ENCODE results near the gene AJAP1. TPM values are rescaled to one million over a fixed set of nuclear protein-coding genes. Genes with fewer than 3 reads are reported as not detected.

AJAP1 gene
- total RNA-seq, 2 donors from 2014 or later: 0.04 to 0.08 TPM

- H3K4me1 ChIP-seq: no peaks in the 10 kb centered on the region
- DNase-seq (ENCODE audit: low spot score): no peak
- H3K27me3 ChIP-seq: no peaks in the 10 kb centered on the region
- H3K36me3 ChIP-seq: no peaks in the 10 kb centered on the region
- no peaks in the 10 kb centered on the region for H3K9me3 ChIP-seq
- H3K4me3 ChIP-seq: no peak overlapping the region
- no peak for TF ChIP-seq CTCF (IDR thresholded peaks at IDR 0.05)
- H3K27ac ChIP-seq: no peak overlapping the region
Measured at GRCh38 chr1:4734219-4734618, 79.8 kb downstream of the AJAP1 start.

GRCh38 chr1:4734791-4735190 lies 80.4 kb downstream of the AJAP1 start:
- Histone ChIP-seq H3K27me3 (no peaks in the 10 kb centered on the region), H3K36me3 (no peaks in the 10 kb centered on the region), H3K9me3 (no peaks in the 10 kb centered on the region), H3K4me1 (no peaks in the 10 kb centered on the region), H3K4me3 (no peak overlapping the region), H3K27ac (no peak overlapping the region)
- no peak for DNase-seq (ENCODE audit: low spot score)
- no peak for TF ChIP-seq CTCF (IDR thresholded peaks at IDR 0.05)

GRCh38 chr1:4736254-4736653 lies 81.8 kb downstream of the AJAP1 start:
- H3K27me3 ChIP-seq: no peaks in the 10 kb centered on the region
- H3K4me1 ChIP-seq: no peaks in the 10 kb centered on the region
- H3K4me3 ChIP-seq: no peak overlapping the region
- no peak for DNase-seq (ENCODE audit: low spot score)
- H3K36me3 ChIP-seq: no peaks in the 10 kb centered on the region
- no peak for TF ChIP-seq CTCF (IDR thresholded peaks at IDR 0.05)
- no peaks in the 10 kb centered on the region for H3K9me3 ChIP-seq
- no peak overlapping the region for H3K27ac ChIP-seq

GRCh38 chr1:4741876-4742423 lies 87.5 kb downstream of the AJAP1 start:
- Histone ChIP-seq H3K9me3 (no peaks in the 10 kb centered on the region), H3K4me3 (no peak overlapping the region), H3K4me1 (no peaks in the 10 kb centered on the region), H3K27ac (no peak overlapping the region), H3K36me3 (no peaks in the 10 kb centered on the region), H3K27me3 (no peaks in the 10 kb centered on the region)
- DNase-seq (ENCODE audit: low spot score): no peak
- no peak for TF ChIP-seq CTCF (IDR thresholded peaks at IDR 0.05)

- Histone ChIP-seq H3K9me3 (no peaks in the 10 kb centered on the region), H3K27ac (no peak overlapping the region), H3K4me3 (no peak overlapping the region), H3K36me3 (no peaks in the 10 kb centered on the region), H3K27me3 (no peaks in the 10 kb centered on the region), H3K4me1 (no peaks in the 10 kb centered on the region)
- no peak for DNase-seq (ENCODE audit: low spot score)
- no peak for TF ChIP-seq CTCF (IDR thresholded peaks at IDR 0.05)
Measured at GRCh38 chr1:4743978-4744750, 89.8 kb downstream of the AJAP1 start.
